HG03520 (cell line): ENCODE data around the gene DUSP16.

ENCODE experiments used
- ATAC-seq: cut with Tn5 transposase; IDR thresholded peaks from one replicate; pipeline ENCODE4 v1.9.1; 2021; ENCODE audit warnings: mild to moderate bottlenecking, moderate library complexity; ENCODE audit not compliant: unreplicated experiment

Gene DUSP16

DNA sequence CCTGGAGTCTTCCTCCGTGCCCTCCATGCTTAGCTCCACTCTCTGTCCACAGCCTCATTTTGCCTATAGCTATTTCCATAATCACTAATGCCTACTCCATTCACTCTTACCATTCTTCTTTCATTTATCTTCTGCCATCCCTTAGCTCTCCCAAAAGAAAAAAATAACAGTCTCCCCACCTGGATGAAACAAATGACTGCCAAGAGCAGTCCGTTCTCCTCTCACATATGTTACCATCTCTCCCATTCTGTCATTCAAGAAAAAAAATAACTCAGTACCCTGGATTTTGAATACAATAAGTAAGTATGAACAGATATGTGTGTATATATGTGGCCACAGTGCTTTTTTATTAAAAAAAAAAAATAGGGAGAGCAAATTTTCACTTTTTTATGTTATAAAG is 13.2 kb downstream of the DUSP16 start:
- ATAC-seq = no peak

DNA sequence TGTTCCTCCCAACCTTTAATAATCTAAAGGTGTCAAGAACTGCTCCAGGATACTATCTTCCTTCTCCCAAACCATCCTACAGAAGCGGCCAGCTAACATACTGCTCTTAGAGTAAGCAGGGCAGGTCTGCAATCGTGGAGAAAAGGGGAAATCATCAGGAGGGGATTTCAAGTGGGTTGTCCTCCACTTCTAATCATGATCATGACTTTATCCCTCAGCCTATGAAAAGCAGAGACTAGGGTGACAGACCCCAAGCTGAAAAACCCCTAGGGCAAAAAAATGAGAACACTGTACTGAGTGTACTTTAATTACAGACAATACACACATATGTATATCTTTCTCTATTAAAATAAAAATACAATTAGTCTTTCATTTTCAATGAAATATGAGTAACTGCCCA is 13.9 kb downstream of the DUSP16 start:
- no peak for ATAC-seq

DNA sequence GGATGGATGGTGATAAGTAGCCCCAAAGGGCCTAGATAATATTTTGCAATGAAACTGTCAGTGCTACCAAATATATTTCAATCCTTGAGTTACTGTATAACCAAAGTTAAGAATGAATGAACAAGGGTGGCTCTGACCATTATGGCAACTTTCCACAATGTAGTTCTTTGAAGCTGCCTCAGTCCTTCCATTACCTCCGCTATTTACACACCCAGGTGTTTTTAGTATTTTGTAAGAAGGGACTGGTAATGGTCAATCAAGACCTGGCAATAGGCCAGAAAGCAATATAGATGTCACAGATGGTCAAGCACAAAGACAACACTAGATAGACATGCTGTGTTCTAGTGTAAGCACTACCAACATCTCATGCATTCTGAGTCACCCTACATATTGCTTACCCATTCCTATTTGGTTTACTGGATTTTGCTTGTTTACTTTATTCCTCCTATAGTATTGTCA is 16.3 kb downstream of the DUSP16 start:
- ATAC-seq = no peak

DNA sequence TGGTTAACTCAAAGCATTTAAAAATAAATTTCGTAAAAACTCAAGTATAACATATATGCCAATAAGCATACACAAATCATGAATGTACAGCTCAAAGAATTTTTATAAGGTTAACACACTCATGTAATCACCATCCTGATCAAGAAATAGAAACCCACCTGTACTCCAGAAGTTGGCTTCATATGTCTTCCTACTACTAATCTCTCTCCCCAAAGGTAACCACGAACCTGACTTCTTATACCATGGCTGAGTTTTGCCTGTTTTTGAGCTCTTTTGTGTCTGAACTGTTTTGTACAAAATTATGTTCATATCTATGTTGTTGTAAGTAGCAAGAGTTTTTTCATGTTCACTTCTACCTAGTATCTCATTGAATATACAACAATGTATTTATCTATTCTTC is 18.7 kb downstream of the DUSP16 start:
- no peak for ATAC-seq

GRCh38 chr12:12542964-12543363 is 19.7 kb downstream of the DUSP16 start:
- ATAC-seq = no peak

GRCh38 chr12:12542286-12542685 is 20.4 kb downstream of the DUSP16 start:
- ATAC-seq = no peak

DNA sequence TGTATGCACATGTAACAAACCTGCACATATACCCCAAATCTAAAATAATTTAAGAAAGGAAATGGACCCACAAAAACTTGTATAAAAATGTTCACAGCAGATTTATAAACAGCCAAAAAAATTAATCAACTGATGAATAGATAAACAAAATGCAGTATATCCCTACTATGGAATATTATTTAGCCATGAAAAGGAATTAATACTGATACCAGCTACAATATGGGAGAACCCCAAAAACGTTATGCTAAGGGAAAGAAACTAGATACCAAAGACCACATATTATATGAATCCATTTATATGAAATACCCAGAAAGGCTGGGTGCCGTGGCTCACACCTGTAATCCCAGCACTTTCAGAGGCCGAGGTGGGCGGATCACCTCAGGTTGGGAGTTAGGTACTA is 20.9 kb downstream of the DUSP16 start:
- ATAC-seq = no peak

DNA sequence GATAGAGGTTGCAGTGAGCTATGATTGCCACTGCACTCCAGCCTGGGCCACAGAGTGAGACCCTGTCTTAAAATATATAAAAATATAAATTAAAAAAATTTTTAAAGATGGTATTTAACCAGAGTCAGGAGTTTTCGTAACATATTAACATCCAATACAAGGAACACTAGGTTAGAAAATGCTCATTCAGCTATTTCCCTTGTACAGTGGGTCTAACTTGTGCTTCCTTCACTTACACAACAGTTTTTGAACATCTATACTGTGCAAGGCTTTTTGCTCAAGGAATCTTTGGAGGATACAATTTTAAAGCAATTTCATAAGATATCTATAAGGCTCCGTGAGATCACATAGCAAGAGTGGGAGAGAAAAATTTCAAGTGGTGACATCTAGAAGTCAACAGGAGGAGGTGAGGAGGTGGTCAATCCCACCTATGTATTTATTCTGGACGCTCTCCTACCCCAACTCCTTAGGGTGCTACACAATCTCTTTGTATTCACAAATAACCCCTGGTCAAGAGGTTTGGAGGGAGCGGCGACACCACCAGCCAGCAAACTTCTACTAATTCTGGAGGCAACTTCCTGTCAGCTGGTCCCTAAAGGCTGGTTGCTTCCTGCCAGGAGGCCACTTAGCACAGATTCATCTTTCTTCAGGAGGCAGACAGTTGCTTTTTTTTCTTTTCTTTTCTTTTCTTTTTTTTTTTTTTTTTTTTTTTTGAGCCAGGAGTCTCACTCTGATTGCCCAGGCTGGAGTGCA is 22.2 kb downstream of the DUSP16 start:
- ATAC-seq = no peak

DNA sequence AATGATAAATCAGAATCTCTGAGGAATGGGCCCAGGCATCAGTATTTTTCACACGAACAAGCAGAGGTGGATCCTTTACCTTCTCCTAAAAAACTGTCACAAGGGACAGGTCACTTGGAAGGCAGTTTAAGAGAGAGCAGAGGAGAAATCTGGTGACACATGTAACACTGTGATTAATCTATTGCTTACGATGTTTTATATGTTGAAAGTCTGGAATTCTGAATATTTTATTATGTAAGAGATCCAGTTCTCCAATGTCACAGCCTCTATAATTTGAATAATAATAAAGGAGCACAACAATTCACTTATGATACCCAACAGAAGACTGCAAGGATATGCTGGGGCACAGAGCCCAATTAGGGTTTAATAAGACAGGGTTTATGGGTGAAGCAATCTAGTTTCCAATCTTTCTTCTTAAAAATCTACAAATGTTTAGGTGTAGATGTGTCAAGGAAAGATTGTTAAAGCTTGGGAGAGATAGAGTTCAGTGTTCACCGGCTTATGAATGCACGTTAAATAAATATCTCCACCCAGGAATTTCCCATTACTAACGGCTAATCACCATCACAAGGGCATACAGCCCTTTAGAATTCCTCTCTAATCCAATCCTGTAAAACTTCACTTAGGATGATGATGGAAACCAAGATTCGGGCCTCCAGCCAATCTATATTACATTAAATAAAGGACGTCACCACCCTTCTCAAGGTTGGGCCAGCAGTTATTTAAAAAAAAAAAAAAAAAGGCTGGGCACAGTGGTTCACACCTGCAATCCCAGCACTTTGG is 23.4 kb downstream of the DUSP16 start:
- no peak for ATAC-seq

DNA sequence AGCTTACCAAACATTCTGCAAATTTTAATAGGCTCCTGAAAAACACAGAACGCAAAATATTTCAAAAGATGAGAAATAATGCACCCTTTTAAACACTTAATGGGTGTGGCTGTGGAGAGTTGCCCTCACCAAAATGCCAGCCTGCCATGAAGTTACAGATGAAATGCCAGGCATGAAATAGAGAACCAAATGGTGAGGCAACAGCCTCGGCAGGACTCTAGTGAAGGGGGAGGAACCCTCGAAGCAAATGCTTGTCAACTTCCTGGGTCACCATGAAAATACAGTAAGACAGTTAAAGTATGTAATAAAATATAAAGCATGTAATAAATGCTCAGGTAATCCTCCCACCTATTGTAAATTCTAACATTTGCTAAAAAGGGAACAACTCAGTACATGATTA is 24.1 kb downstream of the DUSP16 start:
- ATAC-seq = no peak

DNA sequence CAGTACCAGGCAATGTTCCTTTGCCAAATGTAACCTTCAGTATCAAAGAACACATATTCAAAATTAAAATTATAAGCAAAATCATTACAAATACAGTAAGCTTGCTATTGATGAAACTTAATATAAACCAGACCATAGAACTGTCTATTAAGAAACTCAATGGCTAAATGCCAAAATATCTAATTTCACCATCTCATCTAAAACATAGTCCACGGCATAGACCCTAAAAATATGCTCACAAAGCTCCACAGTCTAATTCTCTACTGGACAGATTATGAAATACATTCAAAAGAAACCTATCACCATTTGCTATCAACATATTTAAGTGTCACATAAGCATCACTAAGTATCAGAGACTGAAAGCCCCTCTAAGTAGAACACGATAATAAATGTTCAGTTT is 25.2 kb downstream of the DUSP16 start:
- ATAC-seq = no peak

GRCh38 chr12:12534975-12535374 is 27.7 kb downstream of the DUSP16 start:
- ATAC-seq = no peak

GRCh38 chr12:12534166-12534866 is 28.3 kb downstream of the DUSP16 start:
- ATAC-seq = no peak

DNA sequence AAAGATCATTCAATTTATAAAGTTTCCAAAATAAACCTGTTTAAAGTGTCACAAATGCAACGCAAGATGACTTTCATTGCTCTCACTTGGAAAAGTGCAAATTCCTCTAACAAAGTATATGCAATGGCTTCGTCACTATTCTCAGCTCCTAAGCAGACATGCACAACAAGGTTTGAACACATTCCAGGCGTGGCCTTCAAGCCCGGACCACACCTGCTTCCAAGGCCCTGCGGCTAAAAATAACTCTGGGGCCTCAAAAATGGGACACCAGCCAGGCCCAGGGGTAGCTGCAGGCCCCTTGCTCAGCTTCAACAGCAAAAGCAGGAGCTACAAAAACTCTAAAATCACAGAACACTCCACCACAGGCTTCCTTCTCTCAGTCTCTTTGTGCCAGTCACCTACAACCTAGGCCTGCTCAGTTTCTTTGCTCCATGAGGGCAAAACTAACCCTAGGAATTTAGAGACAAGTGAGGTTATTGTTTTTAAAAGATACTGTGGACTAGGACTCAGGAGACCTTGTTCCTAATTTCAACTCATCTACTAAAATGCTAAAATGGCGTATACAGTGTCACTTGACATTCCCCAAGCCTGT is 29.3 kb downstream of the DUSP16 start:
- ATAC-seq = no peak

DNA sequence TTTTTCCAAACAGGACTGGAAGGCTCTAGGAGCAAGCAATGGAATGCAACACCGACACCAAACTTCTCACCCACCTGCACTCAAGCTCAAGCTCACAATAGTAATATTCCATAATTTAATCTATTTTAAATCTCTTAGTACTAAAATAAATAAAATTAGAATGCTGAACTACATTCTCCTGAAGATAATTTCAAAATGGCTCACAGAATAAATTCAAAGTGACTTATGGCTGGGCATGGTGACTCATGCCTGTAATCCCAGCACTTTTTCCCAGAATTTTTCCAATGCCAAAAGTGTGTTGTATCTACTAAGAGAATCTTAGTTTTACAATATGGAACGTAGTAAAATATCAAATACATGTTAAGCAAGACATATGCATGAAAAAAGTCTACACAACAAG is 31.5 kb downstream of the DUSP16 start:
- ATAC-seq = no peak

GRCh38 chr12:12529783-12530421 is 32.8 kb downstream of the DUSP16 start:
- ATAC-seq = no peak

DNA sequence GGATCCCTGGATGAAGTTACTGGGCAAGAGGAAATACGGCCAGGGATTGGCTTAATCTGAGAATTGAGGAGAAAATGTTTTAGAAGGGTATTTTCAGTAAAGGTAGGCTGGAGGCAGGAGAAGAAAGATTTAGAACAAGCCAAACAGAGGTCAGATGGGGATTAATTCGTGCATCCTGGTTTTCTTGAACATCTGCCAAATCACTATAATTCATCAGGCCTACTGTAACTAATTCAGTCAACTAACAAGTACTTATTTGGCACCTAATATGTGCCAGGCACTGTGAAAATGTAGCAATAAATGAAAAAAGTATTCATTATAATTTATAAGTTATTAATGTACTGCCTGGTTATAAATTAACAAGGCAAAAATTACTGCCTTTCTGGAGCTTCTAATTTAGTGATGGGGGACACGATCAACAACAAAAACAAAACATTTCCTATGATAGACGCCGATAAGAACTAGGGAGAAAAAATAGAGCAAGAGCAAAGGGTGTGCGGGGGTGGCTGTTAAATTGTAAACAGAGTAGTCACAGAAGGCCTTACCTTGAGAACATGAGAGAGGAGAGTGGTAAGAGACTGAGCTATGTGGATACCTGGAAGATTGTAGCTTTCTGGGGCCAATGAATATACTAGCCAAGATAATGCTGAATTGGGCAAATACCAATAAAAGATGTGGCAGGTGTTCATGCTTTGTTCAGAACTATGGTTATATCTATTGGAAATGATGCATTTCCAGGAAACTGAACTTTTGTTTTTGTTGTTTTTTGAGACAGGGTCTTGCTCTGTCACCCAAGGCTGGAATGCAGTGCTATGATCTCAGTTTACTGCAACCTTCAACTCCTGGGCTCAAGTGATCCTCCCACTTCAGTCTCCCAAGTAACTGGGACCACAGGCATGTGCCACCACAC is 34.0 kb downstream of the DUSP16 start:
- ATAC-seq = no peak

DNA sequence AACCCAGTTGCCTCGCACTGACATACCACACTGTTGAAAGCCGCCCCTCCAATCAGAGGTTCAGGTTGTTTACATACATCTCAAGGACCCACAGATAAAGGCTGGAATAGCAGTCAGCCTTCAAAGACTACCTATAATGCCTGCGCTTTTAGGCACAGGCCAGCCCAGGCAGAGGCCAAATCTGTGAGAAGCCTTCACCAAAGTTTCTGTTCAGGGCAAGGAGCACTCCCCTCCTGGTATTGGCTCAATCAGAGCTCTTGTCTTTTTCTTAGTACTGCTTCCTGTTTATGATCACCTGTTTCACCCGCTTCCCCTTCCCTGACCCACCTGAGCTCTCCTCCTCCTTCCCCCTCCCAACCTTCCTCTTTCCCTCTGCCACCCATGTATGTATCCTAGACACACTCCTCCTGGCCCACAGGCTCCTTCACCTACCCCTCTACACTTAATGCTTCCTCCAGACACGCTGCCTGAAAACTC is 34.8 kb downstream of the DUSP16 start:
- no peak for ATAC-seq

- no peak for ATAC-seq
Measured at GRCh38 chr12:12524128-12524527, 38.5 kb downstream of the DUSP16 start.

- ATAC-seq = no peak
Measured at GRCh38 chr12:12523229-12523628, 39.4 kb downstream of the DUSP16 start.
